GM21360 (cell line): Measurements from ENCODE around the gene ZNF436.
"Not testable (repeated sequence)": the region's sequence is repeated elsewhere in the genome, so short reads cannot be mapped to it uniquely, and the experiment has no call there.

Experiments
- ATAC-seq: cut with Tn5 transposase; IDR thresholded peaks from one replicate; pipeline ENCODE4 v1.9.1; 2021; ENCODE audit warnings: mild to moderate bottlenecking, moderate library complexity; ENCODE audit not compliant: unreplicated experiment

The ZNF436 gene

DNA sequence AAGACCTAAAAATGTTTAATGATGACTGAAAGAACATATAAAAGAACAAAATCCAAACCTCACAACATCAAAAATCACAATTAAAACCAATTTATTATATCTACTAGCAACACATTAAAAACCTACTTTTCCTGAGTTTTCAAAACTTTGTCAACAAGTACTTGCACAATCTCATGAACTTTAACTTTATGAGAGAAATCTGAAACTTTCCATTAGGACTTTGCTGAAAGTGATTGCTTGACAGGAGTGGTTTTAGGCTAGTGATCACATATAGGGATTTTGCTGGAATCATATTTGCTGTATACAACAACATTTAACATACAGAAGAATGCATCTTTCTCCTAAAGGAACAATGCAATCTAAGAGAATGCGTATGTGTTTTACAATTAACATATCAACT lies 38.8 kb downstream of the ZNF436 start:
- ATAC-seq = no peak

DNA sequence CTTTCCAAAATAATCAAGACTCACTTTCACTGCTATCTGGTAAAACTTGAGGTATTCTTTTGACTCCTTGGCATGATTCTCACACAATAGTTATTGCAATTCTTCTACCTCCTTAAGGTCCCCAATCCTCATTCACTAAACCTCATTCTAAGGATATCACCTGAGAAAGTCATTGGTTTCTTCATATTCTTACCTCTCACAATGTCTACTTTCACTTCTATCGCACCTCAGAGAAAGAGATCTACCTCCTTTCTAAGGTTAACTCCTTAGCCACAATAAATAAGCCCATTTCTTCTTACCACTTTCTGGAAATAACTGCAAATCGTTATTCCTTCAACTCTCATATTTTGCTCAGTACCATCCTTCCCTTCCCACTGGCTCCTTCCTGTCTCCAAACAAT lies 44.2 kb downstream of the ZNF436 start:
- ATAC-seq = no peak

DNA sequence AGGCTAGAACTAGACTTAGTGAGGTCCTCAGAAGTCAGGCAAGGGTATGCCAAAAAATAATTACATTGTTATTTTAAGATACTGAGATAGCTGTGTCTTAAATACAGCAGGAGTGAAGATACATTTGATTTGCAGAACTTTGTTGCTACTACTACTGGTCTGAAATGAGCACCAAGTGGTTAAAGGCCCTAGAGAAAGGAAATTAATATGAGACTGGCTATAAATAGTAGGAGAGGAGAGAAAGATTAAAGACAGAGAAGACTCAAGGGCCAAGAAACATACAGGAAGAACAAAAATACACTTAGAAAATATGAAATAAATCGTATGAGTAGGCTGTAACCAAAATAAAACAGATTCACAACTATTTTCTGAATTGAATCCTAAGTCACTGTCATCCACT lies 46.9 kb downstream of the ZNF436 start:
- no peak for ATAC-seq

DNA sequence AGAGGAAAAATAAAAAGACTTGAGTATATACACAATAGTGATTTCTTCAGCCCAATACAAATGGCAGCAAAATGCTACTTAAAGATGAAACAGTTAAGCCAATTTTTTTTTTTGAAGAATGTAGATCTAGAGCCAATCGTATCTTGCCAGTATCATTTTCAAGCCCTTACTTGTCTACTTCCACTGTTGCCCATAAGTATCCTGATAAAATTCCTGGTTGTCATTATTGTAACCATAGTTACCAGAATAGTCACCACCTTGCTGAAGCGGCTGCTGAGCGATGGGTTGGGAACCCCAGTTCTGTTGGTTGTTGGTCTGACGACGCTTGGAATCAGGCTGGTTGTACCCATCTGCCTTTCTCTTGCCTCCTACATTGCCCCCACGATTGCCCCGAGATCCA lies 59.4 kb downstream of the ZNF436 start:
- not testable (repeated sequence) for ATAC-seq
